ENCODE data around the gene ASIP.

DNA sequence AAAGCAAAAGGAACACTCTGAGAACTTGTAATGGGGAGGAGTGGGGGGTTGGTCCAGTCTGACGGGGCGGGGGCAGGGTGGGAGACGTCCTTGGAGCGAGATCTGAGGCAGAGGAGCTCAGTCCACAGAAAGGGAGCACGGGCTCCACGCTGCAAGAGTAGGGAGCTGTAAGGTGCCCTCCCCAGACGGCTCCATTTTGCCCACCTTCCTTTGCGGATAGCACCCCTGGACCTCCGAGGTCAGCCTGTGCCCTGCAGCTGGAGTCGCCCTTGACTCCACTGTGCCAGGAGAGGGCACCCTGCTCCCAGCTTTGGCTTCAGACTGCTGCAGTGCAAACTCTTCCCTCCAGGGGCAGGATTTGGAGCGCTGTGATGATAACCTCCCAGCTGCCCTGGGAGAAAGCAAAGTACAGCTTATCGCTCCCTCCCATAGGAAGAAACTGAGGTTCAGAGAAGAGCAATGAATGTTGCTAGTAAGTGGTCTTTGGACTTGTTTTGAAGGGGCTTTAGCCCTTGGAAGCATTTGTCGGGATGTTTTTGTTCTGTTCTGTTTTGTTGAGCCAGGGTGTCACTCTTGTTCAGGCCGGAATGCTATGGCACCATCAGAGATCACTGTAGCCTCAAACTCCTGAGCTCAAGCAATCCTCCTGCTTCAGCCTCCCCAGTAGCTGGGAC lies 71.5 kb downstream of the ASIP start:
- TF ChIP-seq POLR2A (IDR thresholded peaks at IDR 0.05; ENCODE audit: low read depth, low read length) (no peak), POLR2AphosphoS5 (IDR thresholded peaks at IDR 0.05; ENCODE audit: low read depth, low read length) (no peak)

Data from GM12891 (cell line).